ENCODE results near the gene XYLT1.

Gene XYLT1

GRCh38 chr16:17302214-17302613 lies 168.5 kb downstream of the XYLT1 start:
- no peak for DNase-seq

GRCh38 chr16:17301593-17302135 lies 169.1 kb downstream of the XYLT1 start:
- DNase-seq, result no peak

DNA sequence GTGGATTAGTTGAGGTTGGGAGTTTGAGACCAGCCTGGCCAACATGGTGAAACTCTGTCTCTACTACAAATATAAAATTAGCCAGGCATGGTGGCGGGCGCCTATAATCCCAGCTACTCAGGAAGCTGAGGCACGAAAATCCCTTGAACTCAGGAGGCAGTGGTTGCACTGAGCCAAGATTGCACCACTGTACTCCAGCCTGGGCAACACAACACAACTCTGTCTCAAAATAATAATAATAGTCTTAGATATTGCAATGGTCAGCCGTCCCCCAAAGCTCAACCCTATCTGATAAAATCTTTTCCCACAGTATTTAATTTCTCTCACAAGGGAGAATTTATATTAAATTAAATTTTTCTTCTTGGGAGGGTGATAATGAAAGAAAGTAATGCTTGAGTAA lies 169.6 kb downstream of the XYLT1 start:
- DNase-seq, result no peak

DNA sequence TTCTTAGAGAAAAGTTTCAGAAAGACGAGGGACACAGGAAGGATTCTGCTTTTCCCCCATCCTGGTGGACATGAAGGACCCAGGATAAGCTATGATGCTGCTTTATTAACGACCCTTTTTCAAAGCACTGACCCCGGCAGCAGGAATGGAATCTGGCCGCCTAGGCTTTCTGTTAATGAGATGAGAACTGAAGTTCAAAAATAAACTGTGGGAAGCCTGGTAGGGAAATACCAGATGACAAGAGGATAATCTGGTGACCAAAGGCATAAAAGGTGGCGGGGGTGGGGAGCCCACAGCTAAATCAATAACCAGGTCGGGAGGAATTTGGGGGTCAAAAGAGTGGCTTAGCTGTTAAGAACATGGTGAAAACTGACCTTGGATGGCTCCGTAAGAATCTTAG lies 171.0 kb downstream of the XYLT1 start:
- DNase-seq, result no peak

DNA sequence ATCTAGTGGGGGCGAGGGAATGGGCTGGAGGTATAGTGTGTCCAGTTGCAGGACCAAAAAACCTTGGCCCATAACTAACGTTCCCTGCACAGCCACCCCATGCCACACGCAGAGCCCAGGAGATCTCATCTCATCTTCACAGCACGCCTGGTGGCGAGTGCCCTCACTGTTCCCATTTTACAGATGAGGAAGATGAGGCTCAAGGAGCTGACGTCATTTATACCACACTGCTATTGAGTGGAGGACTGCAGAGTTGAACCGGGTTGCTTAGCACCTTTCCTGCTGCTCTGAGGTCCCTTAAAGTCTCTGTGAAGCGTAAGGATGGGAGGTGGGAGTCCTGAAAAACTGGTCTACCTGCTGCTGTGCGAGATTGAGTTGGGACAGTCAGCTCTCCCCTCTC lies 172.5 kb downstream of the XYLT1 start:
- DNase-seq, result no peak

DNA sequence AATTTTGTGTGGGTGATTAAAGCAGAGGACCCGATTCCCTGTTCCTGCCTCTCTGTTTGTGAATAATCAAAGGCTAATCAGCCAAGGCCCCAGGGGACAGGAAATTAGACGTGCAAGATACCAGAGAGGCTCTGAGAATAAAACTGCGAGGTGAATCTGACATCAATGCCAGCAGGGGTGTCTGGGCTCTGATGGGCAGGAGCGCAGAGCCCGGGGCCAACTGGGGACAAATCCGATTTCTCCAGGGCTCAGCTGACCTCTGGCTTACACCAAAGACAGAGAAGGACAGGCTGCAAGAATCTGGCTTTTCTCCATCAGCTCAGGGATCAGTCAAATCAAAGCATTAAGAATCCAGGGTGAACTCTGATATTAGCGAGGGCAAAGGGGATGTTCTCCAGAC lies 174.3 kb downstream of the XYLT1 start:
- no peak for DNase-seq

GRCh38 chr16:17295948-17296347 lies 174.8 kb downstream of the XYLT1 start:
- no peak for DNase-seq

DNA sequence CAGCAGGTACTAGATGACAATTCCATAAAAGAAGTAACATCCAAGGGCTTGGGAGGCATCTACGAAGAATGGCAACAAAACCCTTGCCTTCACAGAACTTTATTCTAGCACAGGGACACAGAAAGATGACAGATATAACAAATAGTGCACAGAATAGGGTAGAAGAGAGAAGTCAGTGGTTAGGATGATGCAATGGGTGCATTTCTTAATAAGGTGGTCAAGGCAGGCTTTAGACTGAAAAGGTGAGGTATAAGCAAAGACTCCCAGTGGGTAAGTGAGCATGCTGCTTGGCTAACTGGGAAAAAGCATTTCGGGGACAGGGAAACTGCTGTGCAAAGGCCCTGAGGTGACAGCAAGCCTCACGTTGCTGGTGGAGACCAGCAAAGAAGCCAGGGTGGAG lies 175.9 kb downstream of the XYLT1 start:
- no peak for DNase-seq

DNA sequence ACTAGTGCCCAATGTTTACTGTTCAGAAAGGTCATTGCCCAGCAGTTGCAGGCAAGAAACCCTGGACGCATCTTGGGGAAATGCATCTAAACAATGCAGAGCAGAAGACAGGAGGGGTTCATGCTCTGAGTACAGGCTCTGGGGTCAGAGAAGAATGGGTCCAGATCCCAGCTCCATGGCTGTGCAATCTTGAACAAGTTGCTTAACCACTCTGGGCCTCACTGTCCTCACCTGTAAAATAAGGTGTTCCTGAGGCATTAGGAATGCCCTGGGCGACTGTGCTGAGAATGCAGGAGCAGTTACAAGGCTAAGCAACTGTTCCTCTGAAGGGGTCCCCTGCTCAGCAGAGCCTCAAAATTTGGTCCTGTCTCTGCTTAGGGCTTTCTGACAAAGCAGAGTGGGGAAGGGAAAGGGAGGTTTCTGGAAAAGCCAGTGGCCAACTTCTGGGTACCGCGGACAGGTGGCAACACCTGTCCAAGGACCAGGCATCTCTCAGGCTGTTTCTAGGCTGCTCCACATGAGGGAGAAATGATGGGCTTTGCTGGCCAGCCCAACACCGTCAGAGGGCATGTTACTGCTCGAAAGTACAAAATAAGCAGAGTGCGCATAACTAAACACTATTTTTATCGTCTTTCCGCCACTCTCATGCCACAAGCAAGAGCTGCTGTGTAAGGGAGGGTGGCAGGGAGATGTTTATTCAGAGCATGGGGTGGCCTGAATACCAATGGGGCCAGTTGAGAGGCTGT lies 176.8 kb downstream of the XYLT1 start:
- DNase-seq, result no peak

- no peak for DNase-seq
Observed at GRCh38 chr16:17291289-17291688, 179.5 kb downstream of the XYLT1 start.

- DNase-seq, result no peak
Observed at GRCh38 chr16:17289674-17290635, 180.8 kb downstream of the XYLT1 start.

DNA sequence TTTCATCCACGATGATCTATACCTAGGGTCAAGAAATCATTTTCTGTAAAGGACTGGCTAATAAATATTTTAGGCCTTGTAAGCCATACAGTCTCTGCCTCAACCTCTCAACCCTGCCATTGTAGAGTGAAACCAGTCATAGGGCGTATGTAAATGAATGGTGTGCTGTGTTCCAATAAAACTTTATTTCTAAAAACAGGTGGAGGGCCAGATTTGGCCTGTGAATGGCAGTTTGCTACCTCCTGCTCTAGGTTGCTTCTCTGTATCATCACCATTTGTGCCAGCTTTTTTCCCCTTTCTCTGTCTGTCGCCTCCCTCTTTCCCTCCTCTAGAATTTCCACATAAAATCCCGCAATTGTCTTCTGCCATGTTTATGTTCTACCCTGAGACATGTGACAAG lies 181.7 kb downstream of the XYLT1 start:
- no peak for DNase-seq

- DNase-seq, result no peak
Observed at GRCh38 chr16:17287166-17287800, 183.5 kb downstream of the XYLT1 start.

DNA sequence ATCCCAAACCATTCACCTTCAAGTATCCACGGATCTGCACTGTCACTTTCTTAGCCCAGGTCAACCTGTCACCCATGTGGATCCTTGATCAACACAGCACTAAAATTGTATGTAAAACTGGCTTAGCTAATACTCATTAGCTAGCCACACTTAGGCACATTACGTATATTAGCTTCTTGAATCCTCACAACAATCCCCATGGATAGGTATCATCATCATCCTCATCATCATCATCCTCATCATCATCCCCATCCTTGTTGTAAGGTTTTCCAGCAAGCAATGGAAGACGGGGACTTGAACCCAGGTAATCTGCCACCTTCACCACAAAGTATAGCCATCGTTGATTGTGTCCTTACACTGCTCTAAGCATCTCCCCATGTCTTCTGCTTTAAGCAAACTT lies 184.3 kb downstream of the XYLT1 start:
- no peak for DNase-seq

- no peak for DNase-seq
Observed at GRCh38 chr16:17283016-17283415, 187.7 kb downstream of the XYLT1 start.

DNA sequence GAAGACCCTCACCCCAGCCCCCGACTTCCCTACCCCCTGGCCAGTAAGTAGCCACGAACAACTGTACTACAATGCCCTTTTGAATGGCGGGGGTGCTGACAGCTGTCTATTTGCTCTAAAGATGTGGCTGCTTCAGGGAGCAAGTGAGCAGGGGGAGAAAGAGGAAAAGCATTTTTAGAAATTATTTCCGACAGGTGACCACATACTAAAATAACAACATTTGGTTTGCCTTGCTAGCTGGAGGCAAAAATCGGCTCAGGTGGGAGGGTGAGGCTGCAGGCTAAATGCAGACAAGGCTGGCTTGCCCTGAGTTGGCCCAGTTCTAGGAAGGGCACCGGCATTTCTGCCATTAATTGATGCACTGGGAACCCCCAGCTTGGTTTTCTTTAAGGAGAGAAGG lies 188.5 kb downstream of the XYLT1 start:
- DNase-seq, result no peak

- DNase-seq, result no peak
Observed at GRCh38 chr16:17281052-17281451, 189.7 kb downstream of the XYLT1 start.

DNA sequence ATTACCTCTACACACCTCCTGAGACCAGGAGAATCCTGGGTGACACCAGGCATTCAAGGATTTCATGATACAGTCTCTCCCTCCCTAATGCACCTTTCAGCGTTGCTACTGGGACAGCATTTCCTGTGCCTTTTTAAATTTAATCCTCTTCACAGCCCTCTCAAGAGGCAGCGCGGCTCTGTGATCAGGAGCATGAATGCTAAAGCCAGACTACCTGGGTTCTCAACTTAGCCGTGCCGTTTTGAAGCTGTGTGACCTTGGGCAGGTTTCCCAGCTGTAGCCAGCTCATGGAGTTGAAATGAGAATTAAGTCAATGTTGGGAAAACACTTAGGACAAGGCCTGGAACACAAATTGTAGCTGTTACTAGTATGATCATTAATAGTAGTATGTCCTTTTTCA lies 191.8 kb downstream of the XYLT1 start:
- DNase-seq, result no peak

GRCh38 chr16:17277981-17278381 lies 192.8 kb downstream of the XYLT1 start:
- no peak for DNase-seq

GRCh38 chr16:17276610-17277009 lies 194.2 kb downstream of the XYLT1 start:
- DNase-seq, result no peak

DNA sequence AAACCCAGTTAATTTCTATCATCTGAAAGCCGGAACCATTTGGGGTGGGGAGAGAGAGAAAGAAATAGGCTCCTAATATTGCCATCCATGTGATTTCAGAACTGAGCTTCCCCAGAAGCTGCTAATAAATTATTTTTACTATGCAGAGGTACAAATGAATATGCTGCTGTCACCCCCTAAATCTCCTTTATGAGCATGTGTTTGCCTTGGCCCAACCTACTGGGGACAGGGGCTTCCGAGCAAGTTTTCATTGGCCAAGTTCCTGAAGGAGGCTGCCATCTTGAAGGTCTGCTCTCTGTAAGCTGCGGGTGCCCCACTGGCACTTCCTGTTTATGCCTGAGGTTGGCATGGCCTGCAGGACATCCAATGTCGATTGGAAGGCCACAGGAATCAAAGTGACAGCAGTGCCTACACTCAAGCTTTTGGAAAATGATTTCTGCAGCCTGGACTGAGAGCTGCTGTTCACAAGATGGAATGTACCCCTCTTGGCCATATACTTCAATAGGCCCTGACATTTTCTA lies 194.7 kb downstream of the XYLT1 start:
- no peak for DNase-seq

GRCh38 chr16:17275076-17276009 lies 195.4 kb downstream of the XYLT1 start:
- DNase-seq, result no peak

Measured in activated effector memory CD4-positive, alpha-beta T cell treated with anti-CD3 and anti-CD28 coated beads, Interleukin-2, amount 50 U/mL, for 16 hours (primary cell).